ENCODE data around the gene SIRT2.

Gene SIRT2

GRCh38 chr19:38853214-38853613 lies 46.2 kb downstream of the SIRT2 start:
- peak overlapping the region; percentile 91 for H3K9ac ChIP-seq (ENCODE audit: low read depth, low read length)
- H3K4me1 ChIP-seq (ENCODE audit: control insufficient read depth, insufficient read depth, low read length): peaks cover 23% of the 10 kb centered on the region
- H3K27me3 ChIP-seq (ENCODE audit: control insufficient read depth, insufficient read depth, low read length): no peaks in the 10 kb centered on the region

GRCh38 chr19:38852231-38853044 lies 47.0 kb downstream of the SIRT2 start:
- Histone ChIP-seq H3K4me3 (ENCODE audit: low read length) (peak overlapping the region; percentile 74), H3K9ac (ENCODE audit: low read depth, low read length) (peak overlapping the region; percentile 91), H3K9me3 (replicated peaks; ENCODE audit: low read length) (no peaks in the 10 kb centered on the region), H3K4me2 (ENCODE audit: low read length) (peak overlapping the region; percentile 97), H3K36me3 (ENCODE audit: insufficient read depth, low read length) (peaks cover 13% of the 10 kb centered on the region), H3K4me1 (ENCODE audit: control insufficient read depth, insufficient read depth, low read length) (peaks cover 30% of the 10 kb centered on the region), H3K27me3 (ENCODE audit: control insufficient read depth, insufficient read depth, low read length) (no peaks in the 10 kb centered on the region)

More at GRCh38 chr19:38853214-38853613, 46.2 kb downstream of the SIRT2 start:
- Histone ChIP-seq H3K36me3 (ENCODE audit: insufficient read depth, low read length) (peaks cover 8% of the 10 kb centered on the region), H3K9me3 (replicated peaks; ENCODE audit: low read length) (no peaks in the 10 kb centered on the region), H3K4me3 (ENCODE audit: low read length) (peak overlapping the region; percentile 74), H3K4me2 (ENCODE audit: low read length) (peak overlapping the region; percentile 97)

GRCh38 chr19:38851622-38852230 lies 47.7 kb downstream of the SIRT2 start:
- peaks cover 20% of the 10 kb centered on the region for H3K36me3 ChIP-seq (ENCODE audit: insufficient read depth, low read length)
- H3K9me3 ChIP-seq (replicated peaks; ENCODE audit: low read length): no peaks in the 10 kb centered on the region
- H3K4me3 ChIP-seq (ENCODE audit: low read length): peak overlapping the region; percentile 74
- H3K4me1 ChIP-seq (ENCODE audit: control insufficient read depth, insufficient read depth, low read length): peaks cover 35% of the 10 kb centered on the region
- H3K4me2 ChIP-seq (ENCODE audit: low read length): peak overlapping the region; percentile 97
- H3K27me3 ChIP-seq (ENCODE audit: control insufficient read depth, insufficient read depth, low read length): no peaks in the 10 kb centered on the region
- peak overlapping the region; percentile 91 for H3K9ac ChIP-seq (ENCODE audit: low read depth, low read length)

- peaks cover 26% of the 10 kb centered on the region for H3K36me3 ChIP-seq (ENCODE audit: insufficient read depth, low read length)
- no peaks in the 10 kb centered on the region for H3K27me3 ChIP-seq (ENCODE audit: control insufficient read depth, insufficient read depth, low read length)
- H3K4me3 ChIP-seq (ENCODE audit: low read length): peak overlapping the region; percentile 74
- H3K4me2 ChIP-seq (ENCODE audit: low read length): peak overlapping the region; percentile 97
- peak overlapping the region; percentile 91 for H3K9ac ChIP-seq (ENCODE audit: low read depth, low read length)
- no peaks in the 10 kb centered on the region for H3K9me3 ChIP-seq (replicated peaks; ENCODE audit: low read length)
- peaks cover 35% of the 10 kb centered on the region for H3K4me1 ChIP-seq (ENCODE audit: control insufficient read depth, insufficient read depth, low read length)
These were observed 48.3 kb downstream of the SIRT2 start for GRCh38 chr19:38850976-38851621.

- H3K9me3 ChIP-seq (replicated peaks; ENCODE audit: low read length): no peaks in the 10 kb centered on the region
- peak overlapping the region; percentile 91 for H3K9ac ChIP-seq (ENCODE audit: low read depth, low read length)
- peaks cover 35% of the 10 kb centered on the region for H3K4me1 ChIP-seq (ENCODE audit: control insufficient read depth, insufficient read depth, low read length)
- peaks cover 32% of the 10 kb centered on the region for H3K36me3 ChIP-seq (ENCODE audit: insufficient read depth, low read length)
- H3K27me3 ChIP-seq (ENCODE audit: control insufficient read depth, insufficient read depth, low read length): no peaks in the 10 kb centered on the region
- H3K4me2 ChIP-seq (ENCODE audit: low read length): peak overlapping the region; percentile 97
- H3K4me3 ChIP-seq (ENCODE audit: low read length): peak overlapping the region; percentile 74
These were observed 48.9 kb downstream of the SIRT2 start for GRCh38 chr19:38850436-38850975.

GRCh38 chr19:38849860-38850435 lies 49.5 kb downstream of the SIRT2 start, which contains the start of gene HNRNPL:
Gene HNRNPL, minus strand, starts transcription at chr19:38849986. Its CDS starts 20 bp downstream, at chr19:38849966.
- peak within 1 kb of the TSS; percentile 85 for H3K4me3 ChIP-seq (ENCODE audit: low read length)
- H3K9ac ChIP-seq (ENCODE audit: low read depth, low read length): peak within 1 kb of the TSS; percentile 99
- H3K4me1 ChIP-seq (ENCODE audit: control insufficient read depth, insufficient read depth, low read length): peaks cover 35% of the 10 kb centered on the region
- no peaks in the 10 kb centered on the region for H3K9me3 ChIP-seq (replicated peaks; ENCODE audit: low read length)
- no peaks in the 10 kb centered on the region for H3K27me3 ChIP-seq (ENCODE audit: control insufficient read depth, insufficient read depth, low read length)
- H3K36me3 ChIP-seq (ENCODE audit: insufficient read depth, low read length): peaks cover 38% of the 10 kb centered on the region
- H3K4me2 ChIP-seq (ENCODE audit: low read length): peak within 1 kb of the TSS; percentile 98

GRCh38 chr19:38849147-38849859 lies 50.1 kb downstream of the SIRT2 start:
- Histone ChIP-seq H3K36me3 (ENCODE audit: insufficient read depth, low read length) (peaks cover 44% of the 10 kb centered on the region), H3K4me2 (ENCODE audit: low read length) (peak overlapping the region; percentile 98), H3K9ac (ENCODE audit: low read depth, low read length) (peak overlapping the region; percentile 99), H3K4me1 (ENCODE audit: control insufficient read depth, insufficient read depth, low read length) (peaks cover 35% of the 10 kb centered on the region), H3K4me3 (ENCODE audit: low read length) (peak overlapping the region; percentile 85), H3K27me3 (ENCODE audit: control insufficient read depth, insufficient read depth, low read length) (no peaks in the 10 kb centered on the region), H3K9me3 (replicated peaks; ENCODE audit: low read length) (no peaks in the 10 kb centered on the region)

GRCh38 chr19:38848299-38849146 lies 50.9 kb downstream of the SIRT2 start:
- H3K4me1 ChIP-seq (ENCODE audit: control insufficient read depth, insufficient read depth, low read length): peaks cover 35% of the 10 kb centered on the region
- H3K4me2 ChIP-seq (ENCODE audit: low read length): peak overlapping the region; percentile 98
- H3K36me3 ChIP-seq (ENCODE audit: insufficient read depth, low read length): peaks cover 52% of the 10 kb centered on the region
- no peaks in the 10 kb centered on the region for H3K9me3 ChIP-seq (replicated peaks; ENCODE audit: low read length)
- H3K27me3 ChIP-seq (ENCODE audit: control insufficient read depth, insufficient read depth, low read length): no peaks in the 10 kb centered on the region
- H3K4me3 ChIP-seq (ENCODE audit: low read length): peak overlapping the region; percentile 85
- H3K9ac ChIP-seq (ENCODE audit: low read depth, low read length): peak overlapping the region; percentile 99

GRCh38 chr19:38846097-38846496 lies 53.3 kb downstream of the SIRT2 start:
- Histone ChIP-seq H3K4me2 (ENCODE audit: low read length) (no peak overlapping the region), H3K36me3 (ENCODE audit: insufficient read depth, low read length) (peaks cover 76% of the 10 kb centered on the region), H3K9ac (ENCODE audit: low read depth, low read length) (no peak overlapping the region), H3K4me3 (ENCODE audit: low read length) (no peak overlapping the region), H3K9me3 (replicated peaks; ENCODE audit: low read length) (no peaks in the 10 kb centered on the region), H3K4me1 (ENCODE audit: control insufficient read depth, insufficient read depth, low read length) (peaks cover 22% of the 10 kb centered on the region), H3K27me3 (ENCODE audit: control insufficient read depth, insufficient read depth, low read length) (no peaks in the 10 kb centered on the region)
